ENCODE results near the gene GPR162. TPM values are rescaled to one million over a fixed set of nuclear protein-coding genes. Genes with fewer than 3 reads are reported as not detected.

GPR162 gene
- total and polyA plus RNA-seq, 10 donors, result 2.1 to 14.7 (median 4.9) TPM

DNA sequence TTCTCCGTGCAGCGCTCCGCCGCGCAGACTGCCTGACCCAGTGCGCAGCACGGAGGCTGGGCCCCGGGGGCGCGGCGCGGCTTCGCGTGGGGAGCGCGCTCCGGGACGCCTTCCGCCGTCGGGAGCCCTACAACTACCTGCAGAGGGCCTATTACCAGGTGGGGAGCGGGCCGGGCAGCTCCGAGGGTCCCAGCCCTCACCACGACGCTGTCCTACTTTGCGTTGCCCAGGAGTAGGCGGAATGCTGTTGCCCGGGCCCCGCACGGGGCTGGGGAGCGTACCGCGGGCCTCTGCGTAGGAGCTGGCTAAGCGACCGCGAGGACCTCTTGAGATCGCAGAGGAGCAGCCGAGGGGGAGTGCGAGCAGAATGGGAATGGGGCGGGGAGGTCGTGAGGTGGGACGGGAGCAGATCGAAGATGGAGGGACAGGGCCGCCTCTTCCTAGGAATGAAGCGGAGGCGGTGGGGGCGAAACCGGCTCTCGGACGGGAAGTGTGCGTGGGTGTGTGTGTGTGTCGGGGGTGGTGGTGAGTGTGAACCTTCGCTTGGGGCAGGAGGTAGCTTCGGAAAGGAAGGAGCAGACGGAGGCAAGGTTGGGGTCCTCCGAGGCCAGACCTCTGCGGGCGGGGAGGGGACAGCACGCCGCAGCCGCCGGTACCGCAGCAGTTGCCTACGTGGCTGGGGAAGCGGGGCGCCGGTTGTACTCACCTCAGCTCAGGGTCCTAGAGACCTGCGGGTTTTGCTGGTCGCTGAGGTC, 7.3 kb downstream of the GPR162 start:
- Histone ChIP-seq H3K27me3 (replicated peaks in 1 of 7) (peaks cover 0 to 66% (median 45%) of the 10 kb centered on the region in 7 donors), H3K4me1 (peaks cover 4 to 69% (median 54%) of the 10 kb centered on the region in 6 donors), H3K36me3 (peaks cover 0 to 3% (median 0%) of the 10 kb centered on the region in 6 donors), H3K27ac (peak overlapping the region in 7 of 8 donors; percentile 30 to 78 (median 54)), H3K4me3 (peak overlapping the region; percentile 53 to 84 (median 58)), H3K9me3 (no peaks in the 10 kb centered on the region)
- intact Hi-C loops (cut with DNase I; ENCODE audit: low total_unique reads), result loop anchor here (10.0 kb wide), 1 partner anchor 74 kb away; the partner anchor contains the start of gene MLF2
- WGBS, 5 donors, result 0 to 2% (median 1%) methylated on average over 36 to 71 of the region's 71 CpGs
- peak; percentile 82 for DNase-seq
- TF ChIP-seq POLR2AphosphoS5 (IDR thresholded peaks at IDR 0.05) (peak in 2 of 3 donors; percentile 25 to 50), POLR2A (IDR thresholded peaks at IDR 0.05) (no peak)

DNA sequence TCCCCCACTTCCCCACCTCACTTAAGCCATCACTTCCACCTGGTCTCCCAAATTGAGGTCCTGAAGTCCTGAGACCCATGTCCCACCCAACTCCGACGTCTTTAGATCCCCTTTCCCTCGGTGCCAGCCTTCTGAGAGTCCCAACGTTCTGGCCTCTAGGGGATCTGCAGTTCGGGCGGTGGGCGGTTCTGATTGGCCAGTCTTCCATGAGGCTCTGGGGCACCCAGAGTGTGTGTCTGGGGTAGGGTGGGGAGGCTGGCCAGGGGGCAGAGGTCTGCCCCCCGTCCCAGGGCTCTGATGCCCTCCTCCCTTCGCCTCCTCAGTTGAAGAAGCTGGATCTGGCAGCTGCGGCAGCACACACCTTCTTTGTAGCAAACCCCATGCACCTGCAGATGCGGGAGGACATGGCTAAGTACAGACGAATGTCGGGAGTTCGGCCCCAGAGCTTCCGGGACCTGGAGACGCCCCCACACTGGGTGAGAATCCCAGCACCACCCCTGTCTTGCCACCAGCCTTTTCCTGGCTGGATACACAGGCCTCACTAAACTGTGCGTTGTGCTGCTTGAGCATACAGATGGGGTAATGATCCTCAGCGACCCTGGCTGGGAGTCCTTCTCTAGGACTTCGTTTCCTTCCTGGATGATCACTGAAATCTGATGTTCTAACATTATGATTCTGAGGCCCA, 8.1 kb downstream of the GPR162 start:
- DNase-seq, result no peak
- no peaks in the 10 kb centered on the region for H3K9me3 ChIP-seq
- H3K4me3 ChIP-seq, result peak overlapping the region; percentile 53 to 84 (median 58)
- peaks cover 0 to 59% (median 44%) of the 10 kb centered on the region in 7 donors for H3K27me3 ChIP-seq (replicated peaks in 1 of 7)
- peak overlapping the region in 6 of 8 donors; percentile 47 to 78 (median 59) for H3K27ac ChIP-seq
- intact Hi-C loops (cut with DNase I; ENCODE audit: low total_unique reads), result loop anchor here (10.0 kb wide), 1 partner anchor 75 kb away; the partner anchor contains the start of gene MLF2
- peaks cover 4 to 69% (median 54%) of the 10 kb centered on the region in 6 donors for H3K4me1 ChIP-seq
- peaks cover 0 to 3% (median 0%) of the 10 kb centered on the region in 6 donors for H3K36me3 ChIP-seq
- WGBS, 5 donors, result 48 to 66% (median 58%) methylated on average over 19 of the region's 19 CpGs
- TF ChIP-seq, protein P1, sequence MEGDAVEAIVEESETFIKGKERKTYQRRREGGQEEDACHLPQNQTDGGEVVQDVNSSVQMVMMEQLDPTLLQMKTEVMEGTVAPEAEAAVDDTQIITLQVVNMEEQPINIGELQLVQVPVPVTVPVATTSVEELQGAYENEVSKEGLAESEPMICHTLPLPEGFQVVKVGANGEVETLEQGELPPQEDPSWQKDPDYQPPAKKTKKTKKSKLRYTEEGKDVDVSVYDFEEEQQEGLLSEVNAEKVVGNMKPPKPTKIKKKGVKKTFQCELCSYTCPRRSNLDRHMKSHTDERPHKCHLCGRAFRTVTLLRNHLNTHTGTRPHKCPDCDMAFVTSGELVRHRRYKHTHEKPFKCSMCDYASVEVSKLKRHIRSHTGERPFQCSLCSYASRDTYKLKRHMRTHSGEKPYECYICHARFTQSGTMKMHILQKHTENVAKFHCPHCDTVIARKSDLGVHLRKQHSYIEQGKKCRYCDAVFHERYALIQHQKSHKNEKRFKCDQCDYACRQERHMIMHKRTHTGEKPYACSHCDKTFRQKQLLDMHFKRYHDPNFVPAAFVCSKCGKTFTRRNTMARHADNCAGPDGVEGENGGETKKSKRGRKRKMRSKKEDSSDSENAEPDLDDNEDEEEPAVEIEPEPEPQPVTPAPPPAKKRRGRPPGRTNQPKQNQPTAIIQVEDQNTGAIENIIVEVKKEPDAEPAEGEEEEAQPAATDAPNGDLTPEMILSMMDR (IDR thresholded peaks at IDR 0.05 in 8 of 11, conservative IDR thresholded peaks at IDR 0.05 in 3 of 11), result no peak
- TF ChIP-seq POLR2A (IDR thresholded peaks at IDR 0.05) (no peak), POLR2AphosphoS5 (IDR thresholded peaks at IDR 0.05) (no peak)

DNA sequence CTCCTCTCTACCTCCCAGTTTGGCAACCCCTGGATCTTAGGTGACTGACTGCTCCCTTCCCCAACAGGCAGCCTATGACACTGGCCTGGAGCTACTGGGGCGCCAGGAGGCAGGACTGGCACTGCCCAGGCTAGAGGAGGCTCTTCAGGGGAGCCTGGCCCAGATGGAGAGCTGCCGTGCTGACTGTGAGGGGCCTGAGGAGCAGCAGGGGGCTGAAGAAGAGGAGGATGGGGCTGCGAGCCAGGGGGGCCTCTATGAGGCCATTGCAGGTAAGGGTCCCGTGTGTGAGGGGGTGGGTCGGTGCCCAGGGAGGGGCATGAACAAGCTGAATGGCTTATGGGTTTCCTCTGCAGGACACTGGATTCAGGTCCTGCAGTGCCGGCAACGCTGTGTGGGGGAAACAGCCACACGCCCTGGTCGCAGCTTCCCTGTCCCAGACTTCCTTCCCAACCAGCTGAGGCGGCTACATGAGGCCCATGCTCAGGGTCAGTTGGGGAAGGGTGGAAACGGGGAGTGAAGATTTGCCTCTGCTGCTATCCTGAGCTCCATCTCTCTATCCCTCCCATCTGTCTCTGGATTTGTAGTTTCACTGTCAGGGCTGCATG, 8.8 kb downstream of the GPR162 start:
- no peak overlapping the region for H3K27ac ChIP-seq
- DNase-seq, result peak; percentile 76
- 59 to 79% (median 73%) methylated on average over 10 to 11 of the region's 11 CpGs for WGBS, 5 donors
- intact Hi-C loops (cut with DNase I; ENCODE audit: low total_unique reads), result no loop called here
- H3K36me3 ChIP-seq, result peaks cover 0 to 3% (median 0%) of the 10 kb centered on the region in 6 donors
- TF ChIP-seq POLR2A (IDR thresholded peaks at IDR 0.05) (no peak), POLR2AphosphoS5 (IDR thresholded peaks at IDR 0.05) (peak in 1 of 3 donors; percentile 50)
- H3K27me3 ChIP-seq (replicated peaks in 1 of 7), result peaks cover 0 to 52% (median 41%) of the 10 kb centered on the region in 7 donors
- H3K4me1 ChIP-seq, result peaks cover 4 to 64% (median 51%) of the 10 kb centered on the region in 6 donors
- H3K9me3 ChIP-seq, result no peaks in the 10 kb centered on the region
- H3K4me3 ChIP-seq, result no peak overlapping the region

DNA sequence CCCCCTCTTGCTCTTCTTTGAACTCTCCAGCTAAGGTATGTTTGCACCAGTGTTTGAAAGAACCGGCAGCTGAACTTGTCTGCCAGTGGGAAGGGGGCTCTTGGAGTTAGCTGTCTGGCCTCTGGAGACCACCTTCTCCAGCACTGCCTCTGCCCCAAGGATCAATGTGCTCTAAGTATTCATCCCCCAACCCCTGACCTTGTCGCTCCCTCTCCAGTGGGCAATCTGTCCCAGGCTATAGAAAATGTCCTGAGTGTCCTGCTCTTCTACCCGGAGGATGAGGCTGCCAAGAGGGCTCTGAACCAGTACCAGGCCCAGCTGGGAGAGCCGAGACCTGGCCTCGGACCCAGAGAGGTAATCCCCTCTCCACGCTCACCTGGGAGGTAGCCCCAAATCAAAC, 9.4 kb downstream of the GPR162 start:
- Histone ChIP-seq H3K27ac (no peak overlapping the region), H3K4me1 (peaks cover 4 to 64% (median 45%) of the 10 kb centered on the region in 6 donors), H3K4me3 (no peak overlapping the region), H3K27me3 (replicated peaks in 1 of 7) (peaks cover 0 to 46% (median 40%) of the 10 kb centered on the region in 7 donors), H3K36me3 (peaks cover 0 to 3% (median 0%) of the 10 kb centered on the region in 6 donors), H3K9me3 (no peaks in the 10 kb centered on the region)
- TF ChIP-seq POLR2A (IDR thresholded peaks at IDR 0.05), result no peak
- no peak for TF ChIP-seq POLR2AphosphoS5 (IDR thresholded peaks at IDR 0.05)
- TF ChIP-seq, protein P1 (IDR thresholded peaks at IDR 0.05 in 8 of 11, conservative IDR thresholded peaks at IDR 0.05 in 3 of 11), result no peak
- 86 to 95% (median 92%) methylated on average over 6 of the region's 6 CpGs for WGBS, 5 donors
- intact Hi-C loops (cut with DNase I; ENCODE audit: low total_unique reads), result no loop called here
- no peak for DNase-seq
